A673 (cell line): Measurements from ENCODE around the gene CPLX3.

Experiments
- CTCF ChIP-seq: fragments of 300-800, 200-600 bp; sonication (generic); conservative IDR thresholded peaks from 2 replicates; pipeline ENCODE4 v1.5.1; 2017; ENCODE audit warnings: low read depth, mild to moderate bottlenecking, antibody characterized with exemption, low read length, moderate library complexity, mixed read lengths
- EZH2 ChIP-seq: fragments of 200-600 bp; sonication (generic); IDR thresholded peaks from 2 replicates; pipeline ENCODE4 v1.6.1; 2017; ENCODE audit warnings: borderline replicate concordance, low read depth, mild to moderate bottlenecking, mixed read lengths, antibody characterized with exemption, low read length; ENCODE audit not compliant: poor library complexity, severe bottlenecking

- TF ChIP-seq EZH2 (no peak), CTCF (no peak)
Observed at GRCh38 chr15:74826364-74826819, at the start of gene CPLX3.
